ENCODE measurements around the gene FREM3.

GRCh38 chr4:143597276-143597675 is 103.2 kb downstream of the FREM3 start:
- TF ChIP-seq POLR2A (IDR thresholded peaks at IDR 0.05; ENCODE audit: low read length) (no peak), TP53 (CRISPR knock-in tag; IDR thresholded peaks at IDR 0.05) (no peak), PBX3 (IDR thresholded peaks at IDR 0.05) (no peak), MAX (IDR thresholded peaks at IDR 0.05) (no peak), CTCF (IDR thresholded peaks at IDR 0.05) (no peak), EP300 (IDR thresholded peaks at IDR 0.05) (no peak)
